Right lobe of liver (tissue), 6 donors: ENCODE measurements around the gene ENOX2. TPM values are rescaled to one million over a fixed set of nuclear protein-coding genes. Genes with fewer than 3 reads are reported as not detected.

Experiments
- ATAC-seq, 4 donors: fragments of 200-7000 bp; cut with Tn5 transposase; one replicate each; pipeline ENCODE4 v1.9.1; 2020; ENCODE audit warnings: mild to moderate bottlenecking in 4 of 4, moderate library complexity in 4 of 4
- DNase-seq, 3 donors: peaks; one replicate each; pipeline ENCODE4 v3.0.0-alpha.2; 2020
- H3K27ac ChIP-seq, 3 donors: fragments of 200-600 bp; one replicate each; pipeline ENCODE4 v1.8.0; 2022
- H3K27me3 ChIP-seq, 2 donors: fragments of 200-600 bp; one replicate each; pipeline ENCODE4 v1.8.0; 2022
- H3K36me3 ChIP-seq, 4 donors: fragments of 200-600 bp; sonication (generic) in 1 of 4; one replicate each; pipeline versions ENCODE4 v1.5.1 to v1.8.0; 2017 to 2022; ENCODE audit warnings: control low read depth in 1 of 4
- H3K4me1 ChIP-seq, 4 donors: fragments of 200-600 bp; sonication (generic) in 1 of 4; one replicate each; pipeline versions ENCODE4 v1.5.1 to v1.8.0; 2017 to 2022; ENCODE audit warnings: control low read depth in 1 of 4
- H3K4me3 ChIP-seq, 3 donors: fragments of 200-600 bp; one replicate each; pipeline ENCODE4 v1.8.0; 2022
- H3K9me3 ChIP-seq, 4 donors: fragments of 200-600 bp; sonication (generic) in 1 of 4; one replicate each; pipeline versions ENCODE4 v1.5.1 to v1.8.0; 2017 to 2022; ENCODE audit warnings: control low read depth in 1 of 4
- CTCF ChIP-seq, 4 donors: fragments of 200-600 bp in 3 of 4; fragments of 450-650 bp in 1 of 4; IDR thresholded peaks; one replicate each; pipeline versions ENCODE4 v1.5.1 to v1.8.0; 2016 to 2022; ENCODE audit warnings: antibody characterized with exemption in 4 of 4, mild to moderate bottlenecking in 2 of 4
- POLR2A ChIP-seq: fragments of 450-650 bp; IDR thresholded peaks from one replicate; pipeline ENCODE4 v1.6.1; 2017; ENCODE audit warnings: antibody characterized with exemption, mild to moderate bottlenecking
- WGBS: methylation state at CpG from one replicate; pipeline ENCODE4 v1.1.6; 2018; ENCODE audit warnings: low coverage, low lambda C conversion rate; ENCODE audit not compliant: insufficient coverage; ENCODE audit errors: missing lambda C conversion rate; 5-methylcytosine and 5-hydroxymethylcytosine counted together
- intact Hi-C, 2 donors: fragments of 100-400 bp; cut with DNase I; formaldehyde crosslinking; loops; one replicate each; pipeline versions ENCODE4 v1.11.2 to v1.14.1; 2022
- total RNA-seq, 6 experiments: library from RNA; depleted of rRNA in 2 of 6; stranded (reverse); fragments of >200 nt in 2 of 6; fragmentation: NEBNext Ultra II Directional in 3 of 6; extraction: Animal tissue kit (Norgen Biotek cat#: 25700) in 3 of 6; gene quantifications; one replicate each; pipeline versions ENCODE4 v1.1.0 to v1.2.4, GENCODE V29; 2016 to 2023
- donor health status: DM: no; HTN: yes; CAD: no.
- donor health status: DM: no; HTN: no; CAD: no.
- donor health status: DM: no; HTN: no; CAD: no.
- donor health status: DM: no; HTN: yes; CAD: no.
- donor health status: DM: no; HTN: yes; CAD: no.

The ENOX2 gene
- total RNA-seq, 6 experiments from 2014 or later: 6.9 to 14.7 (median 10.8) TPM

GRCh38 chrX:130734713-130735112 lies 168.3 kb downstream of the ENOX2 start:
- H3K27ac ChIP-seq: no peak overlapping the region
- intact Hi-C loops: no loop called here
- peak; percentile 37 to 64 (median 47) for ATAC-seq

GRCh38 chrX:130728208-130728607 lies 174.8 kb downstream of the ENOX2 start:
- TF ChIP-seq POLR2A (no peak), CTCF (IDR thresholded peaks at IDR 0.05) (no peak)
- no peaks in the 10 kb centered on the region for H3K36me3 ChIP-seq
- intact Hi-C loops: no loop called here
- DNase-seq (no peak), ATAC-seq (peak in 1 of 4 donors; percentile 72)
- H3K27me3 ChIP-seq: no peaks in the 10 kb centered on the region
- no peaks in the 10 kb centered on the region for H3K4me1 ChIP-seq
- no peak overlapping the region for H3K4me3 ChIP-seq
- no peak overlapping the region for H3K27ac ChIP-seq
- no peaks in the 10 kb centered on the region for H3K9me3 ChIP-seq

More at GRCh38 chrX:130734713-130735112, 168.3 kb downstream of the ENOX2 start:
- H3K4me3 ChIP-seq: no peak overlapping the region
- no peak for DNase-seq
- H3K27me3 ChIP-seq: no peaks in the 10 kb centered on the region
- TF ChIP-seq POLR2A (no peak), CTCF (IDR thresholded peaks at IDR 0.05) (no peak)
- H3K9me3 ChIP-seq: no peaks in the 10 kb centered on the region
- no peaks in the 10 kb centered on the region for H3K4me1 ChIP-seq
- no peaks in the 10 kb centered on the region for H3K36me3 ChIP-seq

- intact Hi-C loops: no loop called here
- Histone ChIP-seq H3K27ac (no peak overlapping the region), H3K36me3 (no peaks in the 10 kb centered on the region), H3K9me3 (no peaks in the 10 kb centered on the region), H3K4me3 (no peak overlapping the region), H3K27me3 (no peaks in the 10 kb centered on the region), H3K4me1 (no peaks in the 10 kb centered on the region)
- ATAC-seq (no peak), DNase-seq (no peak)
- 52% methylated on average over 3 of the region's 3 CpGs for WGBS
- no peak for TF ChIP-seq CTCF (IDR thresholded peaks at IDR 0.05)
- TF ChIP-seq POLR2A: no peak
These were observed 176.3 kb downstream of the ENOX2 start for GRCh38 chrX:130726661-130727060.

GRCh38 chrX:130725519-130725918 lies 177.5 kb downstream of the ENOX2 start:
- intact Hi-C loops: no loop called here
- Histone ChIP-seq H3K27me3 (no peaks in the 10 kb centered on the region), H3K36me3 (no peaks in the 10 kb centered on the region), H3K9me3 (no peaks in the 10 kb centered on the region), H3K4me3 (no peak overlapping the region), H3K4me1 (no peaks in the 10 kb centered on the region), H3K27ac (no peak overlapping the region)
- peak in 2 of 4 donors; percentile 53 to 59 for ATAC-seq
- TF ChIP-seq CTCF (IDR thresholded peaks at IDR 0.05): no peak
- no peak for TF ChIP-seq POLR2A
- no peak for DNase-seq
- WGBS: 50% methylated on average over 1 of the region's 1 CpG

- Histone ChIP-seq H3K4me1 (peaks cover 0 to 5% (median 0%) of the 10 kb centered on the region in 4 donors), H3K27me3 (no peaks in the 10 kb centered on the region), H3K4me3 (no peak overlapping the region), H3K9me3 (no peaks in the 10 kb centered on the region), H3K36me3 (no peaks in the 10 kb centered on the region), H3K27ac (no peak overlapping the region)
- DNase-seq (no peak), ATAC-seq (no peak)
- TF ChIP-seq CTCF (IDR thresholded peaks at IDR 0.05) (no peak), POLR2A (no peak)
- intact Hi-C loops: no loop called here
- WGBS: 49% methylated on average over 6 of the region's 6 CpGs
These were observed 183.6 kb downstream of the ENOX2 start for GRCh38 chrX:130719413-130719812.
